ENCODE results near the gene PIKFYVE. TPM values are rescaled to one million over a fixed set of nuclear protein-coding genes. Genes with fewer than 3 reads are reported as not detected.

Gene PIKFYVE
- total and polyA plus RNA-seq, 2 of the 8 experiments (the other 6 are each of a cell fraction or from before 2014, with no cell fraction given): 8.8 to 33.5 TPM

- H2BK5ac ChIP-seq (ENCODE audit: low read depth, low read length): no peak overlapping the region
- DNase-seq (ENCODE audit: low read depth in 1 of 2, low spot score in 2 of 2) (no peak), FAIRE-seq (no peak)
- no peak overlapping the region for H2AFZ ChIP-seq (ENCODE audit: low read length)
- H3K4ac ChIP-seq (replicated peaks; ENCODE audit: insufficient read length, low read depth, low read length): no peak overlapping the region
- H4K91ac ChIP-seq (replicated peaks; ENCODE audit: insufficient read length, low read length): no peak overlapping the region
- H3K18ac ChIP-seq (ENCODE audit: extremely low read depth, low read length): no peak overlapping the region
- H3K79me2 ChIP-seq (ENCODE audit: control insufficient read depth in 1 of 2, insufficient read depth in 2 of 2, low read length in 2 of 2): no peaks in the 10 kb centered on the region
- H3K4me2 ChIP-seq (ENCODE audit: insufficient read depth in 1 of 2, low read depth in 2 of 2, low read length in 2 of 2): no peak overlapping the region
- H3K27me3 ChIP-seq (replicated peaks in 1 of 4; ENCODE audit: control insufficient read depth in 3 of 4, extremely low read depth in 1 of 4, insufficient read depth in 3 of 4, low read length in 3 of 4): no peaks in the 10 kb centered on the region
- no peaks in the 10 kb centered on the region for H3K23me2 ChIP-seq (ENCODE audit: low read depth, low read length)
- no peak overlapping the region for H3K9ac ChIP-seq (replicated peaks in 1 of 4; ENCODE audit: extremely low read depth in 1 of 4, low read depth in 3 of 4, low read length in 3 of 4)
- no peaks in the 10 kb centered on the region; a peak in 1 of 7 replicates for H3K4me1 ChIP-seq (replicated peaks in 1 of 4; ENCODE audit: control insufficient read depth in 3 of 4, insufficient read depth in 4 of 4, low read length in 3 of 4)
- peaks cover 6 to 56% (median 37%) of the 10 kb centered on the region in 4 experiments for H3K36me3 ChIP-seq (ENCODE audit: control insufficient read depth in 2 of 4, insufficient read depth in 4 of 4, low read length in 3 of 4)
- no peaks in the 10 kb centered on the region; a peak in 1 of 4 replicates for H3K9me3 ChIP-seq (ENCODE audit: insufficient read depth in 2 of 2, low read depth in 1 of 2, low read length in 1 of 2)
- no peak overlapping the region for H3K4me3 ChIP-seq (ENCODE audit: extremely low read depth in 1 of 4, insufficient read depth in 2 of 4, low read depth in 3 of 4, low read length in 4 of 4)
- no peak overlapping the region for H3K27ac ChIP-seq (ENCODE audit: low read depth, low read length)
- no peak overlapping the region for H3K56ac ChIP-seq (replicated peaks; ENCODE audit: insufficient read length, low read depth, low read length)
- no peak overlapping the region for H3K23ac ChIP-seq (ENCODE audit: insufficient read length)
- H4K20me1 ChIP-seq (replicated peaks in 1 of 2; ENCODE audit: control insufficient read depth in 1 of 2, insufficient read depth in 2 of 2, low read length in 2 of 2): peaks cover 0 to 3% of the 10 kb centered on the region in 2 experiments
- no peak overlapping the region for H2AK5ac ChIP-seq (ENCODE audit: low read depth, low read length)
- no peak overlapping the region for H2BK15ac ChIP-seq (ENCODE audit: low read length)
- H2BK120ac ChIP-seq (replicated peaks; ENCODE audit: low read depth, low read length): no peak overlapping the region
- H3K14ac ChIP-seq (ENCODE audit: insufficient read length): no peak overlapping the region
- H4K8ac ChIP-seq (ENCODE audit: extremely low read depth, insufficient read depth, low read length): no peak overlapping the region
- 87% methylated on average over 3 of the region's 3 CpGs; no CpG with 5 or more reads in 1 of the 2 experiments for WGBS, 2 experiments (ENCODE audit: extremely low coverage in 1 of 2, insufficient coverage in 1 of 2, insufficient read length in 1 of 2, insufficient replicate concordance in 2 of 2, low coverage in 1 of 2, low lambda C conversion rate in 2 of 2, missing lambda C conversion rate in 1 of 2)
- no peak overlapping the region for H2BK20ac ChIP-seq (ENCODE audit: low read length)
- no peak overlapping the region for H2BK12ac ChIP-seq (ENCODE audit: low read depth, low read length)
- ChIA-PET CTCF (ENCODE audit: partially characterized antibody) (interaction anchor here (0.6 to 2.0 kb wide), 4 partner anchors 18 to 1769 kb away, joined by 3 to 7 read pairs (median 4); no protein-coding TSS in a partner anchor), POLR2A (ENCODE audit: partially characterized antibody) (no interaction called here)
- no peak overlapping the region for H4K5ac ChIP-seq (ENCODE audit: insufficient read length, low read depth, low read length)
- no peaks in the 10 kb centered on the region for H3K79me1 ChIP-seq (ENCODE audit: low read depth, low read length)
- TF ChIP-seq EGR1 (IDR thresholded peaks at IDR 0.05; ENCODE audit: borderline replicate concordance, low read depth, low read length) (no peak), E2F6 (IDR thresholded peaks at IDR 0.05) (no peak), TCF12 (IDR thresholded peaks at IDR 0.05; ENCODE audit: low read depth, low read length) (no peak), RNF2 (IDR thresholded peaks at IDR 0.05; ENCODE audit: borderline replicate concordance, low read depth, low read length, missing control alignments, poor library complexity, severe bottlenecking) (no peak), POU5F1 (IDR thresholded peaks at IDR 0.05; ENCODE audit: low read depth, low read length) (no peak), CTBP2 (IDR thresholded peaks at IDR 0.05; ENCODE audit: borderline replicate concordance, insufficient read depth, insufficient read length, low read length) (no peak)
Measured at GRCh38 chr2:208354964-208355381, 88.9 kb downstream of the PIKFYVE start.
